HG02938 (cell line): ENCODE measurements around the gene ENDOU.

Source experiments
- ATAC-seq: cut with Tn5 transposase; IDR thresholded peaks from one replicate; pipeline ENCODE4 v1.9.1; 2021; ENCODE audit warnings: mild to moderate bottlenecking, moderate library complexity; ENCODE audit not compliant: unreplicated experiment

Gene ENDOU

GRCh38 chr12:47725091-47725772 is at the start of gene ENDOU:
Gene ENDOU (minus strand): TSS chr12:47725490. CDS start chr12:47725413, 77 bp downstream.
- ATAC-seq = no peak

- ATAC-seq = no peak
These were observed 49.4 kb upstream of the ENDOU start for GRCh38 chr12:47774663-47775062.

- no peak for ATAC-seq
These were observed 48.7 kb upstream of the ENDOU start for GRCh38 chr12:47773858-47774580.

GRCh38 chr12:47773062-47773857 is 48.0 kb upstream of the ENDOU start, which contains the start of gene SLC48A1:
Gene SLC48A1 (plus strand): TSS chr12:47773238. CDS start chr12:47773305, 67 bp downstream.
- ATAC-seq = peak; percentile 65

- ATAC-seq = no peak
These were observed 47.4 kb upstream of the ENDOU start for GRCh38 chr12:47772738-47773061.

GRCh38 chr12:47772094-47772660 is 46.9 kb upstream of the ENDOU start:
- ATAC-seq = no peak

GRCh38 chr12:47771304-47771703 is 46.0 kb upstream of the ENDOU start:
- no peak for ATAC-seq

- no peak for ATAC-seq
These were observed 44.9 kb upstream of the ENDOU start for GRCh38 chr12:47770086-47770726.

- no peak for ATAC-seq
These were observed 44.2 kb upstream of the ENDOU start for GRCh38 chr12:47769234-47770085.

GRCh38 chr12:47768323-47768811 is 43.1 kb upstream of the ENDOU start:
- no peak for ATAC-seq

- no peak for ATAC-seq
These were observed 42.0 kb upstream of the ENDOU start for GRCh38 chr12:47767216-47767724.

- no peak for ATAC-seq
These were observed 41.4 kb upstream of the ENDOU start for GRCh38 chr12:47766502-47767215.

GRCh38 chr12:47763481-47764346 is 38.4 kb upstream of the ENDOU start:
- ATAC-seq = no peak

GRCh38 chr12:47762850-47763465 is 37.7 kb upstream of the ENDOU start:
- no peak for ATAC-seq

GRCh38 chr12:47758834-47759690 is 33.8 kb upstream of the ENDOU start, which contains the start of gene RAPGEF3:
Gene RAPGEF3 (minus strand): TSS chr12:47758880. CDS start chr12:47758556, 324 bp downstream.
- peak; percentile 49 for ATAC-seq

GRCh38 chr12:47758584-47758833 is 33.2 kb upstream of the ENDOU start:
- ATAC-seq = no peak
